Stimulated activated CD4-positive, alpha-beta T cell treated with anti-CD3 and anti-CD28 coated beads, Interleukin-15, amount 100 ng/mL, for 48 hours (primary cell): ENCODE data around the gene FITM1.

Experiments
- DNase-seq, 2 donors: peaks; one replicate each; pipeline ENCODE4 v3.0.0-alpha.2; 2020; ENCODE audit warnings: low read depth in 2 of 2

The FITM1 gene

GRCh38 chr14:24119691-24120090, 10.8 kb upstream of the FITM1 start:
- DNase-seq: no peak

- no peak for DNase-seq
Observed at GRCh38 chr14:24121210-24121609, 9.2 kb upstream of the FITM1 start.

- DNase-seq: no peak
Observed at GRCh38 chr14:24122416-24122815, 8.0 kb upstream of the FITM1 start.

GRCh38 chr14:24122898-24123297, 7.6 kb upstream of the FITM1 start:
- DNase-seq: no peak

- DNase-seq: no peak
Observed at GRCh38 chr14:24123424-24124417, 6.7 kb upstream of the FITM1 start.

- DNase-seq: no peak
Observed at GRCh38 chr14:24126939-24127338, 3.5 kb upstream of the FITM1 start.

GRCh38 chr14:24127673-24128072, 2.8 kb upstream of the FITM1 start:
- no peak for DNase-seq

GRCh38 chr14:24129410-24129998, 955 bp upstream of the FITM1 start:
- no peak for DNase-seq

- DNase-seq: no peak
Observed at GRCh38 chr14:24130717-24131548, 474 bp downstream of the FITM1 start.

- DNase-seq: no peak
Observed at GRCh38 chr14:24131549-24131966, 1.1 kb downstream of the FITM1 start.

GRCh38 chr14:24132061-24132685, 1.7 kb downstream of the FITM1 start:
- DNase-seq: no peak

GRCh38 chr14:24132976-24133375, 2.5 kb downstream of the FITM1 start:
- no peak for DNase-seq

GRCh38 chr14:24133735-24134134, 3.3 kb downstream of the FITM1 start:
- DNase-seq: no peak

- DNase-seq: no peak
Observed at GRCh38 chr14:24135584-24135833, 5.0 kb downstream of the FITM1 start.

GRCh38 chr14:24135834-24136683, 5.6 kb downstream of the FITM1 start, which contains the start of gene PSME1:
TSS of gene PSME1 (plus strand) at chr14:24136194. CDS start at chr14:24136263, 69 bp downstream.
- peak; percentile 85 to 92 for DNase-seq

- DNase-seq: no peak
Observed at GRCh38 chr14:24136684-24137528, 6.4 kb downstream of the FITM1 start.

- no peak for DNase-seq
Observed at GRCh38 chr14:24137529-24138395, 7.3 kb downstream of the FITM1 start.

- no peak for DNase-seq
Observed at GRCh38 chr14:24138396-24139271, 8.2 kb downstream of the FITM1 start.
